HUDEP-2 (cell line): ENCODE results near the gene SEMA5A.

Experiments
- DNase-seq, 76 experiments: peaks; one replicate each; lab custom pipeline; 2025; ENCODE audit not compliant: unreplicated experiment in 76 of 76; lab: John Stamatoyannopoulos, UW

Gene SEMA5A

DNA sequence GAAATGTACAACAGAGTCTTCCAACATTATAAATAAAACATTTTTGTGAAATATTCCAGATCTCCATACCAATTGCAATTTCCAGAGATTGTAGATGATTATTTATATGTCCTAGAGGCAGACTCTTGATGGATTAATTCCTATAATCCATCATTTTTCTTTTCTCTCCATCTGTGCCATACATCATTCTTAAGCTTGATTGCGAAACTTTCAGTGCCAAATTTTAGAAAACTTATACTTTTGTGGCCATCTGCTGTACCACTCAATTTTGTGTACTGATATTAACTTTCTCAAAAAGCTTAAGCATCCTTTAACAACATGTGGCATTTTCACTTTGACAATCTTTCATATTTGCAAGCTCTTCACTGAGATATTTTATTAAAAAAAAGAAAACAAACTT, 446.9 kb downstream of the SEMA5A start:
- DNase-seq: no peak

- no peak for DNase-seq
These were observed 451.3 kb downstream of the SEMA5A start for GRCh38 chr5:9094582-9094981.

- no peak for DNase-seq
These were observed 453.8 kb downstream of the SEMA5A start for GRCh38 chr5:9091896-9092662.

- no peak for DNase-seq
These were observed 455.4 kb downstream of the SEMA5A start for GRCh38 chr5:9090381-9091026.

DNA sequence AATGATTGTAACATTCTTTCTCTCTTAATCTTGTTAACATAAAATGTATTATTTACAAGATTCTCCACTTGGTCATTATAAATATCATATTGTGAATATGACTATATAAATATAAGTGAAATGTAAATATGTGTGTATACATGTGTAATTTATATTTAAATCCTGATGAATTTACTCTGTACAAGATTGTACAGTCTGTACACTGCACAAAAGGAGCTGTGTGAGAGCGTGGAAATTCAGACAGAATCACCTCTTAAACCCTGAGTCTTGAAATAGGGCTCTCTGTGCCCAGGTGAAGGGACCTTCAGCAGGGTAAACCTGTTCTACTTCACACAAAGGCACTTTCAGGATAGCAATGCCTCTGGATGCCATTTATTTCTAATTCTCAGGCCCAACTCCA, 456.0 kb downstream of the SEMA5A start:
- DNase-seq: no peak

DNA sequence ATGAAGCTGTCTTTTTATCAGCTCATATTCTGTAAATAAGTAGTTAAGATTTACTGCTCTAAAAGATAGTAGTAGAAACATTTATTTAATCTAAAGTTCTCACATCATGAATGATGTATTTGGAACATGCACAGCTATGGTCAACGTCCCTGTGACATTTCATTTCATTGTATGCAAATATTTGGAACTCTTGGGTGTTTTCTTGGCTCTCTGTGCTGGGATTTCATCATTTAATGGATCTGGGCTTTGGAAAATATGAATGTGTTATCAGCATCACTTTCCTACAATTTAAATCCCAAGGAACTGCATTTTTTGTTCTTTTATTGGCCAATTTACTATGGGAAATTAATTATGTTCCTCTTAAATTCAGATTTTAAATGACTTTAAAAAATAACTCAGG, 462.9 kb downstream of the SEMA5A start:
- no peak for DNase-seq

GRCh38 chr5:9072701-9073100, 473.2 kb downstream of the SEMA5A start:
- no peak for DNase-seq

DNA sequence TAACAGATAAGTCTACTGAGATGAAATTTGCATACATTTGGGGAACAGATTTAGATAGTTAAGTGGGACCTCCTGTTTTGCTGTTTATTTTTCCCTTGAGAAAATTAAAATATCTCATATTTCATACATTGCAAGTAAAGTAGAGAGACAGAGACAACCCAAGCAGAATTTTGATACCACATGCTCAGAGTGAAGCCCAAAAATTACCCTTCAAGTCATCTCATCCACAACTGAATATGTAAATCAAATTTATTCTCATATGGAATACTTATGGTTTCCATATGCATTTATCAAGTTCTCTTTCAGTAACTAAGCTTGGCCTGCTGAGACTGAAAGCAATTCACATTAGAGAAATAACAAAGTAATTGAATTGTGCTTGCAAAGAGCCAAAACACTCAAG, 474.4 kb downstream of the SEMA5A start:
- DNase-seq: no peak

DNA sequence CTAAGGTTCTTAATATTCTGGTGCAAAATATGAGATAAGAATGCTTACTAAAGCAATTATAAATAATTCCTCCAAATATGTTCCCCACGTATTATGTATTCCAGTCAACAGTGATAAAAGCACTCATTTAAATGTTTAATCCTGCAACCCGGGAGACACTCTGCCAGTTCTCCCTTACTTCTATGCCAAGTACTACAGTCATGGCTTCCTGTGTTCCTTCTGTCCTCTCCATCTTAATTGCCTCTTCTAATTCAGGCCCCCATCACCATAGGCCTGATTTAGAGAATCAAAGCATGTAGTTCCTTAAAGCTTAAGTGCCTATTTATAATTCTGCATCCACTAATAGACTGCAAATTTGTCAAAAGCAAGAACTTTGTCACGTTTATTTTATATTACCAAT, 474.8 kb downstream of the SEMA5A start:
- no peak for DNase-seq

GRCh38 chr5:9069650-9070049, 476.2 kb downstream of the SEMA5A start:
- DNase-seq: no peak

DNA sequence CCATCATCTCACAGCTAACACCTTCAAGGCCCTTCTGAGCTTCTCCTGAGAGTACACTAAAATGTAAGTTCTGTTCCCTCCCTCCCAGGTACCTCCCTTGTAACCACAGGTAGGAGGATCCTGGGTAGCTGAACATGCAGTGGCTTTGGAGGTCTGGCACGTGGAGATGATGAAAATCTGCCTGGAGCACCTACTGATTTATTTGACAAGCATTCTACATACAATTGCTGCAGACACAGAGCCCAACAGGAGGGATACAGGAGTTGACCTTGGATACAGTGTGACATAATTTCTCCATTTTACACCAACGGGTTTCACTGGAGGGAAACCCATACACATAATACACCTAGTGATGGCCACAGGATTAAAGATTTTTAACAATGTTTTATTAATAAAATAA, 478.7 kb downstream of the SEMA5A start:
- DNase-seq: no peak

DNA sequence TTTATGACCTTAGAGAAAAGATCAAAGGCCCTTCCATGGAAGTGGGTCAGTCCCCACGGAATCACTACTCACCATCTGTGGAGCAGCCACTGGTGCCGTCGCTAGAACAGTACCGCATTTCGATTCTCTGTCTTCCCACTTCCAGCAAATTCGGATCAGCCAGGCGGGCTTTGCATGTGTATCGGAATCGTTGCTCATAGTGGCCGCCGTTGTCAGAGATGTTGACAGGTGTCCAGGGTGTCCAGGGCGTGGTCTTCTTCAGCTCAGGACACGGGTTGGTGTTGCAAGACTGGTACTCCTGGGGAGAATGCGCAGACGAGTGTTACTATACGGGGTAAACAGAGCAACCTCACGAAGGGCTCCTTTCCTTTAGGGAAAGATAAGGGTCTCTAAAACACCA, 479.5 kb downstream of the SEMA5A start:
- no peak for DNase-seq

- no peak for DNase-seq
These were observed 482.1 kb downstream of the SEMA5A start for GRCh38 chr5:9063615-9064245.

DNA sequence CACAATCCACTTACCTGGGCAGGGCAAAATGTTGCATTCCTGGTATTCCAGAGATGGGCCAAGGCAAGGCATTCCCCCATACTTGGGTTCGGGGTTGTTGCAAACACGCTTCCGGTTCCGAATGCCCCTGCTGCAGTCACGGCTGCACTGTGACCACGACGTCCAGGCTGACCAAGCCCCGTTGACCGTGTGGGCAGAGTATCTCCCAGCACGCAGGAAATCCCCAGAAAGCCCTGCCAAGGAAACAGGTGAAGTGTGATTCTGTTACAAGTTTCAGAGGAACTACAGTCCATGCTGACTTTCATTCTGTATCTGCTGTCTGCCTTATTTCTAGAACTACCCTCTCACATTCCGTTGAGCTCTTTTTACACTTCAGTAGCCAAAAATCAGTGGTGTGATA, 483.0 kb downstream of the SEMA5A start:
- no peak for DNase-seq

GRCh38 chr5:9059920-9060691, 485.8 kb downstream of the SEMA5A start:
- DNase-seq: no peak

- no peak for DNase-seq
These were observed 487.2 kb downstream of the SEMA5A start for GRCh38 chr5:9058666-9059065.

GRCh38 chr5:9058161-9058560, 487.7 kb downstream of the SEMA5A start:
- no peak for DNase-seq

DNA sequence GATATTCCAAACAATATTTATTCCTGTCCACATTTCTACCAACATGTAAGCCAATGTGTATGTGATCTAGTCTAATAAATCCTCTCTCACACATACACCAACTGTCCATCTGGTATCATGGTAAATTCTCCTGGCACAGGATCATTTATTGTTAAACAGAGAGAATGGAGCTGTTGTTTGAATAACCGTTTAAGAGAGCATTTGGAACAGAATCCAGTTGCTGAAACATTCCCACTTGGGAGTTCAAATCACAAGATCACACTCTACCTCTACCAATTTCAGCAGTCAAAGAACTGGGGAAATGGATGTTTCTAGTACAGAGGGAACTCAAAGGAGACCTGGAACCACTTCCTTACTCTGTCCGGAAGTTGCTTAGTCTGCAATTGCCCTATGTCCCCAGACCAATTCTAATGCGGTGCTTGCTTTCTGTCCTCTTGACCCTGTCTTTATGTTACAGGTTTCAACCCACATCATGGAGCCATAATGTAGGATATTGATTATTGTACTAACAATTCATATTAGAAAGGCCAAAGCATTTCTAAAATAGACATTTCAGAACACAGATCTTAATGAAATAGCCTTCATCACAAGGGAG, 488.4 kb downstream of the SEMA5A start:
- no peak for DNase-seq

GRCh38 chr5:9056046-9056445, 489.8 kb downstream of the SEMA5A start:
- DNase-seq: no peak

DNA sequence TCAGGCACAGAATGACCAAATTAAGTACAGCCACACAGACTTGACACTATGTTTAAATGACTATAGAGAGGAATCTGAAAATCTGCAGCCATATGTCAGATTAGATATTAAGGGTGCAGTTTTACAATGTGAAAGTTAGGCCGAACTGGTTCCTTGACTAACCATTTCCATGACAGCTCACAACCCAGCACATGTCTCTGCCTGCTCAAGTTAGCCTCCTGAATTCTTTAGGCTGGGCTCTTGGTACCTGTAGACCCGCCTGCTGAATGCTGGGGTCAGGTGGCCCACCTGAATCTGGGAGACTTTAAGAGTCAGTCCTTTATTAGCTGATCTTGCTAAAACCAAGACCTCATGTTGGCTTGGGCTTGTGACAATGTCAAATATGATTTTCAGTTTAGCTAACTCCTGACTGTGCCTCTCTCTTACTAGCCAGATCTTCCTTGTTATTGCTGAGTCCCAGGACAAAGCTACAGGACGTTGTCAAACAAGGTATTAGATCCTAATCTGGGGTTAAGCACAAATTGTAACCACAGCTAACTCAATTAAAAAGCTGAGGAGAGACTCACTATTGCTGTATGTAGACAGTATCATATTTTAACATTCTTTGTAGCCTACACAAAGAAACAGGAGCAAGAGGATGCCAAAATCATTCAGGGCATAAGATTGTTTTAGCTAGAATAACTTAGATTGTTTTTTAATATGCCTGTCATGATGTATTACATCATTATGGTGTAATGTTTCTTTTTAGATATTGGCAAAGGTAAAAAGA, 490.9 kb downstream of the SEMA5A start:
- DNase-seq: no peak
